ENCODE results near the gene GPC6. TPM values are rescaled to one million over a fixed set of nuclear protein-coding genes. Genes with fewer than 3 reads are reported as not detected.

GPC6 gene
- total RNA-seq, 1 donor, result 77.8 TPM

- DNase-seq (ENCODE audit: insufficient read length, low spot score, missing footprints), result no peak
- H3K4me3 ChIP-seq (ENCODE audit: insufficient read depth, low read length), result no peak overlapping the region
- H3K4me2 ChIP-seq (ENCODE audit: insufficient read depth, low read length), result no peak overlapping the region
- H4K20me1 ChIP-seq (ENCODE audit: insufficient read depth, low read length), result no peaks in the 10 kb centered on the region
- H3K4me1 ChIP-seq (ENCODE audit: insufficient read depth, low read length), result peaks cover 6% of the 10 kb centered on the region
- no peaks in the 10 kb centered on the region for H3K27me3 ChIP-seq (ENCODE audit: insufficient read depth, low read length)
- TF ChIP-seq CTCF (IDR thresholded peaks at IDR 0.05; ENCODE audit: extremely low read depth, low read depth, low read length), result no peak
- H2AFZ ChIP-seq (ENCODE audit: low read length), result no peak overlapping the region
- H3K9me3 ChIP-seq (ENCODE audit: low read depth, low read length), result no peaks in the 10 kb centered on the region
- no peak overlapping the region for H3K27ac ChIP-seq (ENCODE audit: low read depth, low read length)
- H3K36me3 ChIP-seq (ENCODE audit: insufficient read depth, low read length), result no peaks in the 10 kb centered on the region
- H3K79me2 ChIP-seq (ENCODE audit: insufficient read depth, low read length), result no peaks in the 10 kb centered on the region
Measured at GRCh38 chr13:93867481-93867880, 640.9 kb downstream of the GPC6 start.

GRCh38 chr13:93872376-93872775 is 645.8 kb downstream of the GPC6 start:
- no peak overlapping the region for H3K4me2 ChIP-seq (ENCODE audit: insufficient read depth, low read length)
- no peak for DNase-seq (ENCODE audit: insufficient read length, low spot score, missing footprints)
- H2AFZ ChIP-seq (ENCODE audit: low read length), result no peak overlapping the region
- no peaks in the 10 kb centered on the region for H3K27me3 ChIP-seq (ENCODE audit: insufficient read depth, low read length)
- H3K79me2 ChIP-seq (ENCODE audit: insufficient read depth, low read length), result no peaks in the 10 kb centered on the region
- no peaks in the 10 kb centered on the region for H3K36me3 ChIP-seq (ENCODE audit: insufficient read depth, low read length)
- no peak overlapping the region for H3K27ac ChIP-seq (ENCODE audit: low read depth, low read length)
- no peak for TF ChIP-seq CTCF (IDR thresholded peaks at IDR 0.05; ENCODE audit: extremely low read depth, low read depth, low read length)
- no peaks in the 10 kb centered on the region for H4K20me1 ChIP-seq (ENCODE audit: insufficient read depth, low read length)
- peaks cover 4% of the 10 kb centered on the region for H3K4me1 ChIP-seq (ENCODE audit: insufficient read depth, low read length)
- H3K9me3 ChIP-seq (ENCODE audit: low read depth, low read length), result no peaks in the 10 kb centered on the region
- no peak overlapping the region for H3K4me3 ChIP-seq (ENCODE audit: insufficient read depth, low read length)

- Histone ChIP-seq H3K4me3 (ENCODE audit: insufficient read depth, low read length) (no peak overlapping the region), H3K4me2 (ENCODE audit: insufficient read depth, low read length) (no peak overlapping the region), H2AFZ (ENCODE audit: low read length) (no peak overlapping the region), H3K36me3 (ENCODE audit: insufficient read depth, low read length) (no peaks in the 10 kb centered on the region), H3K27ac (ENCODE audit: low read depth, low read length) (no peak overlapping the region), H3K9me3 (ENCODE audit: low read depth, low read length) (no peaks in the 10 kb centered on the region), H3K79me2 (ENCODE audit: insufficient read depth, low read length) (no peaks in the 10 kb centered on the region), H3K4me1 (ENCODE audit: insufficient read depth, low read length) (peaks cover 4% of the 10 kb centered on the region), H3K27me3 (ENCODE audit: insufficient read depth, low read length) (no peaks in the 10 kb centered on the region), H4K20me1 (ENCODE audit: insufficient read depth, low read length) (no peaks in the 10 kb centered on the region)
- no peak for DNase-seq (ENCODE audit: insufficient read length, low spot score, missing footprints)
- no peak for TF ChIP-seq CTCF (IDR thresholded peaks at IDR 0.05; ENCODE audit: extremely low read depth, low read depth, low read length)
Measured at GRCh38 chr13:93872786-93873347, 646.3 kb downstream of the GPC6 start.

GRCh38 chr13:93875547-93875946 is 648.9 kb downstream of the GPC6 start:
- DNase-seq (ENCODE audit: insufficient read length, low spot score, missing footprints), result no peak
- H3K27ac ChIP-seq (ENCODE audit: low read depth, low read length), result no peak overlapping the region
- peaks cover 4% of the 10 kb centered on the region for H3K4me1 ChIP-seq (ENCODE audit: insufficient read depth, low read length)
- H3K27me3 ChIP-seq (ENCODE audit: insufficient read depth, low read length), result no peaks in the 10 kb centered on the region
- H3K9me3 ChIP-seq (ENCODE audit: low read depth, low read length), result no peaks in the 10 kb centered on the region
- no peak overlapping the region for H3K4me3 ChIP-seq (ENCODE audit: insufficient read depth, low read length)
- H2AFZ ChIP-seq (ENCODE audit: low read length), result no peak overlapping the region
- no peak overlapping the region for H3K4me2 ChIP-seq (ENCODE audit: insufficient read depth, low read length)
- no peak for TF ChIP-seq CTCF (IDR thresholded peaks at IDR 0.05; ENCODE audit: extremely low read depth, low read depth, low read length)
- H3K36me3 ChIP-seq (ENCODE audit: insufficient read depth, low read length), result no peaks in the 10 kb centered on the region
- no peaks in the 10 kb centered on the region for H4K20me1 ChIP-seq (ENCODE audit: insufficient read depth, low read length)
- H3K79me2 ChIP-seq (ENCODE audit: insufficient read depth, low read length), result no peaks in the 10 kb centered on the region

All from osteoblast (primary cell).